Chondrocyte (in vitro differentiated cells): ENCODE measurements around the gene MAFG. TPM values are rescaled to one million over a fixed set of nuclear protein-coding genes. Genes with fewer than 3 reads are reported as not detected.

ENCODE experiments used
- DNase-seq: peaks from one replicate; pipeline ENCODE4 v3.0.0; 2021; ENCODE audit warnings: mixed read lengths, low spot score
- H3K27ac Mint-ChIP-seq: one replicate; pipeline ENCODE4 v1.8.0; 2021; ENCODE audit warnings: mild to moderate bottlenecking, moderate library complexity, mixed read lengths; ENCODE audit not compliant: unreplicated experiment
- H3K27me3 Mint-ChIP-seq: 2 replicates; pipeline ENCODE4 v1.8.0; 2021; ENCODE audit warnings: low read depth, mixed read lengths
- H3K36me3 Mint-ChIP-seq: 2 replicates; pipeline ENCODE4 v1.8.0; 2021; ENCODE audit warnings: low read depth, mixed read lengths
- H3K4me1 Mint-ChIP-seq: 2 replicates; pipeline ENCODE4 v1.8.0; 2021; ENCODE audit warnings: low read depth, mild to moderate bottlenecking, mixed read lengths
- H3K4me3 Mint-ChIP-seq: one replicate; pipeline ENCODE4 v1.8.0; 2021; ENCODE audit warnings: mild to moderate bottlenecking, moderate library complexity, mixed read lengths; ENCODE audit not compliant: unreplicated experiment
- H3K9me3 Mint-ChIP-seq: 2 replicates; pipeline ENCODE4 v1.8.0; 2021; ENCODE audit warnings: low read depth, mixed read lengths
- long read RNA-seq: library from polyadenylated mRNA; stranded (forward); transcript quantifications from one replicate; pipeline ENCODE4 v2.0.0, GENCODE V29; 2021
- total RNA-seq: library from RNA; stranded (reverse); gene quantifications from 3 replicates; pipeline ENCODE4 v1.2.1, GENCODE V29; 2021
- TF ChIP-seq, protein P1 (sequence below): fragments of 200-600 bp; sonication (generic); IDR thresholded peaks from 2 replicates; pipeline ENCODE4 v1.5.0; 2021; ENCODE audit warnings: antibody characterized with exemption, mild to moderate bottlenecking, moderate library complexity

The MAFG gene
- 28.3 to 38.1 TPM (median 37.8 TPM) in 3 replicates for total RNA-seq
- long read RNA-seq, full-length matches to known transcripts, result 64 of 78 reads
- long read RNA-seq, partial matches to known transcripts, result 2 of 78 reads
- long read RNA-seq, other reads (novel, unspliced or antisense), result 12 of 78 reads

DNA sequence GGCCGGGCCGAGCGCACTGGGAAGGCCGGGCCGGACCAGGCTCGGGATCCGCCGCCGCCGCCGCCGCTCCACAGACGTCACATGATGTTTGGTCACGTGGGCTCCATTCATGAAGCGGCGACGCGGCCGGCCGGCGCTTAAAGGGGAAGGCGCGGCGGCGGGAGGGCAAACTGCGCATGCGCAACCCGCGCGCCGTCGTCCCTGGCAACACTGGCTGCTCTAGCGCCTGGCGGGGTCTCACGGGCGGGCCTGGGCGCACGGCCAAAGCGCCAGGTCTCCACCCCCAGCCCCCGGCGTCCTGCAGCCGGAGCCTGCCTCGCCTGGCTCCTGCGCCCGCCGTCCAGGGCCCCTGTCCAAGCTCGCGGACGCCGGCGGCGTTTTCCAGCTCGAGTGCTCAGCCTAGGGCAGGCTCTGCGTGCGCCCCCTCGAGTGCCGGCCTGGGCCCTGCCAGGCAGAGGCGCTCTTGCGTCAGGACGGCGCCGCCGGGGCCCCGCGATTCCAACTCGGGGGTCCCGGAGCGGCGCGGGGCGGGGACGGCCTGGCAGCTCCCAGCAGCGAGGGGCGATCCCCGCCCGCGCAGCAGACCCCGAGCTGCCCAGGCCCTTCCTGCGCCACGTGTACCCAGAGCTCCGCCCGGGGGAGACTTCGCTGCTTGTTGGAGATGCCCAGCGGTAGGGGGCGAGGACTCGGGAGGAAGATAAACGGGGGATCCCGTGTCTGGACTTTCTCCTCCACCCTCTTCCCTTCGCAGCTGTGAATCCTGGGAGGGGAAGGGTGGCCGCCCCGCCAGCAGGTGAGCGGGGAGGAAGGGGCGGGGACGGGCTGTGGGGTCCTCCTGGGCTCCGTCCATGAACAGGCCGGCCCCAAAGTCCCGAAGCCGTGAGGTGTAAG is at the start of gene MAFG:
Gene MAFG, minus strand, starts transcription at position 83 of the 891 bp plus-strand sequence. CDS start 4,550 bp downstream, outside the sequence.
- no peaks in the 10 kb centered on the region for H3K36me3 Mint-ChIP-seq
- H3K27ac Mint-ChIP-seq, result peak within 1 kb of the TSS; percentile 99
- H3K4me1 Mint-ChIP-seq, result peaks cover 39% of the 10 kb centered on the region
- no peaks in the 10 kb centered on the region for H3K27me3 Mint-ChIP-seq
- TF ChIP-seq, protein P1, sequence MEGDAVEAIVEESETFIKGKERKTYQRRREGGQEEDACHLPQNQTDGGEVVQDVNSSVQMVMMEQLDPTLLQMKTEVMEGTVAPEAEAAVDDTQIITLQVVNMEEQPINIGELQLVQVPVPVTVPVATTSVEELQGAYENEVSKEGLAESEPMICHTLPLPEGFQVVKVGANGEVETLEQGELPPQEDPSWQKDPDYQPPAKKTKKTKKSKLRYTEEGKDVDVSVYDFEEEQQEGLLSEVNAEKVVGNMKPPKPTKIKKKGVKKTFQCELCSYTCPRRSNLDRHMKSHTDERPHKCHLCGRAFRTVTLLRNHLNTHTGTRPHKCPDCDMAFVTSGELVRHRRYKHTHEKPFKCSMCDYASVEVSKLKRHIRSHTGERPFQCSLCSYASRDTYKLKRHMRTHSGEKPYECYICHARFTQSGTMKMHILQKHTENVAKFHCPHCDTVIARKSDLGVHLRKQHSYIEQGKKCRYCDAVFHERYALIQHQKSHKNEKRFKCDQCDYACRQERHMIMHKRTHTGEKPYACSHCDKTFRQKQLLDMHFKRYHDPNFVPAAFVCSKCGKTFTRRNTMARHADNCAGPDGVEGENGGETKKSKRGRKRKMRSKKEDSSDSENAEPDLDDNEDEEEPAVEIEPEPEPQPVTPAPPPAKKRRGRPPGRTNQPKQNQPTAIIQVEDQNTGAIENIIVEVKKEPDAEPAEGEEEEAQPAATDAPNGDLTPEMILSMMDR, result peak; percentile 80
- peak within 1 kb of the TSS; percentile 83 for H3K4me3 Mint-ChIP-seq
- H3K9me3 Mint-ChIP-seq, result no peaks in the 10 kb centered on the region
- DNase-seq, result no peak

DNA sequence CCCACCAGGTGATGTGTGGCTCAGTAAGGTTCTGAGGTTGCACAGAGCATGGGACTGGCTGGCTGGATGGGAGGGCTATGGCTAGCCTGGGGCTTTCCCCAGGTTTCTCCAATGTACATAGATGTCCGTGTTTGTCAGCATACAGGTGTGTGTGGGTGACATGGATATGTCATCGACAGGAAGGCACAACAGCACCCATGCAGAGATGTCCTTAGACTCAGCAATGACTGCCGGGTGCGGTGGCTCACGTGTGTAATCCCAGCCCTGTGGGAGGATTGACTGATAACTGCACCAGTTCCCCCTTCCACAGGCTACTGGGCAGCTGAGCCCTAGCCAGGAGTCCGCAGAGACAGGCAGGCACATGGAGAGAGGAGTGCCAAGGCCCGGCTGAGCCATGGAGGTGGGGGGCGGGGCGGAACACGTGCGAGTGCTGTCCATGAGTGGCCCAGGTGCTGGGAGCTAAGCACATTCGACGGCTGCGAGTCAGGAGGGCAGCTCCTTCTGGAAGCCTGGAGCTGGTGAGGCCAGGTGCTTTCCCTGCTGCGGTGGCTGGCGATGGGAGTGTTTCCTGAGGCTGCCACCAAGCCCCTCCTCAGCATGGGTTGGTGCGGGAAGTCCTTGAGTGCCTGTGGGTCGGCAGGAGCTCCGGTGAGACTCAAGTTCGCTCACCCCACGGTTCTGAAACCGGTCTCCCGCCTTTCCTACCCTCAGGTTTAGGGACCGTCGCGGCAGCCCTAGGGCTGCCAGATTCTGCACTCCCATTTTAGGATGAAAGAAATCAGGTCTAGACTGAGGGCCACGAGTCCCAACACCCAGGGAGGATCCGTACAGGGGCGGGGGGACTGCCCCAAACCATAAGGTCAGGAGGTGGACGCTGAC is 49.0 kb upstream of the MAFG start:
- DNase-seq, result peak; percentile 88
- Mint-ChIP-seq H3K27ac (peak overlapping the region; percentile 96), H3K4me3 (peak overlapping the region; percentile 87), H3K27me3 (no peaks in the 10 kb centered on the region), H3K4me1 (peaks cover 17% of the 10 kb centered on the region), H3K9me3 (no peaks in the 10 kb centered on the region), H3K36me3 (peaks cover 4% of the 10 kb centered on the region)
- TF ChIP-seq, protein P1, result no peak

DNA sequence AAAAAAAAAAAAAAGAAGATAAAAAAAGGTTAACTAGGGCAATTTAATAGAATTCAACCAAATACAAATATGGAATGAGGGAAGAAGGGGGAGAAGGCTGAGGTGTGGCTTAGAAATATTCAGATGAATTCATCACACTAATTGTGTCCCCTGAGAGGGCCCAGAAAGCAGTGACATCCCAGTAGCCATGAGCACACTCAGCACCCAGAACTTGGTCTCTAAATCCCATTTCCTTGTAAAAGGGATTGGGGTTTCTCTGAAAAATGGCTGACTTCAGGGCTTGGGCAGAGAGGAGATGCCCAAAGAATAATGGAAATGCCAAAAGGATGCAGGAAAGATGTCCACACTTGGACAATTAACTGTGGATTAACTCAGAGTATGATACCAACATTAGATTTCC is 45.9 kb upstream of the MAFG start:
- H3K27me3 Mint-ChIP-seq, result no peaks in the 10 kb centered on the region
- DNase-seq, result no peak
- TF ChIP-seq, protein P1, result no peak
- H3K27ac Mint-ChIP-seq, result no peak overlapping the region
- peaks cover 7% of the 10 kb centered on the region for H3K4me1 Mint-ChIP-seq
- no peaks in the 10 kb centered on the region for H3K36me3 Mint-ChIP-seq
- no peaks in the 10 kb centered on the region for H3K9me3 Mint-ChIP-seq
- H3K4me3 Mint-ChIP-seq, result no peak overlapping the region

DNA sequence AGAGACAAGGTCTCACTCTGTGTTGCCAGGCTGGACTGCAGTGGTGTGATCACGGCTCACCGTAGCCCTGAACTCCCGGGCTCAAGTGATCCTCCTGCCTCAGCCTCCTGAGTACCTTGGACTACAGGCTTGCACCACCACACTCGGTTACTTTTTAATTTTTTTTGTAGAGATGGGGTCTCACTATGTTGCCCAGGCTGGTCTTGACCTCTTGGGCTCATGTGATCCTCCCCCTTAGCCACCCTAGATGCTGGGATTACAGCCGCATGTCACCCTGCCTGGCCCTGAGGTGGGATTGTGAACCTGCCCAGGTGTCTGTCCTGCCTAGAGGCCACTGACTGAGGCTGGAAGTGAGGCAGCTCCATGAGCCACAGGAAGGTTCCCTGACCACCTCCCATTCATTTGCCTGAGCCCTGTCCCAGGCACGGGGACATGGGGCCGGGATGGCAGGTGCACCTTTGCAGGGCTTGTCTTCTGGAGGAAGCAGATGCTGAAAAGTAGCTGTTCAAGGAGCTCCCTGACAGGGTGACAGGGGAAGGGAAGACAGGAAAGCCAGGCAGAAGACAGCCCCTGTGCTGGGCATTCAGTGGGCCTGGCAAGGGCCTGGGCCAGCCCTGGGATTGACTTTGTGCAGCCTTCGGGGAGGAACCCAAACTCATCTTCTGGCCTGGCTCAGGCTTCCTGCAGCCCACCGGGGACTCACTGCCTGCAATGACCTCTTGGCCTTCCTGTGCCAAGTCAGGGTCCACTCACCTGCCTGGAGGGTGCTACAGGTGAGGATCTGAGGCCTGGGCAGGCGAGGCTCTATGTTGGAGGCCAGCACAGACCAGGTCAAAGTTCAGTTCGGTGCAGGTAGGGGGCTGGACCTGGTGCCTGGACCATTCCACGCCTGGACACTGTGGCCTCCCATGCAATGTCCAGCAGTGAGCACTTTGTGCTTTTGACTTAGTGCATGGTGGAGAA is 41.6 kb upstream of the MAFG start:
- DNase-seq, result peak; percentile 65
- H3K9me3 Mint-ChIP-seq, result no peaks in the 10 kb centered on the region
- no peak overlapping the region for H3K27ac Mint-ChIP-seq
- H3K36me3 Mint-ChIP-seq, result no peaks in the 10 kb centered on the region
- TF ChIP-seq, protein P1, result no peak
- peaks cover 12% of the 10 kb centered on the region for H3K27me3 Mint-ChIP-seq
- H3K4me1 Mint-ChIP-seq, result peaks cover 2% of the 10 kb centered on the region
- no peak overlapping the region for H3K4me3 Mint-ChIP-seq
